ENCODE results near the gene ADAR. TPM values are rescaled to one million over a fixed set of nuclear protein-coding genes. Genes with fewer than 3 reads are reported as not detected.

ADAR gene
- total and polyA plus RNA-seq, 2 donors (not counting 3 experiments of a cell fraction or from before 2014, with no cell fraction given) = 88.2 to 141 TPM

GRCh38 chr1:154577346-154578057, 30.5 kb downstream of the ADAR start:
- Histone ChIP-seq H3K4me2 (ENCODE audit: insufficient read depth, low read length) (no peak overlapping the region), H3K79me2 (ENCODE audit: control insufficient read depth, insufficient read depth, low read length) (no peaks in the 10 kb centered on the region), H3K27ac (ENCODE audit: insufficient read depth, low read depth, low read length) (no peak overlapping the region), H3K9ac (replicated peaks; ENCODE audit: extremely low read depth, insufficient read depth, low read length) (no peak overlapping the region), H2AFZ (ENCODE audit: low read depth, low read length) (no peak overlapping the region), H3K4me1 (ENCODE audit: control insufficient read depth, extremely low read depth, insufficient read depth, low read length) (no peaks in the 10 kb centered on the region), H3K9me3 (replicated peaks; ENCODE audit: control insufficient read depth, insufficient read depth, low read length) (no peaks in the 10 kb centered on the region), H3K4me3 (replicated peaks in 1 of 3; ENCODE audit: insufficient read depth in 1 of 3, low read depth in 1 of 3, low read length in 3 of 3) (no peak overlapping the region), H3K27me3 (ENCODE audit: control insufficient read depth in 2 of 2, insufficient read depth in 2 of 2, low read length in 2 of 2) (no peaks in the 10 kb centered on the region), H3K36me3 (ENCODE audit: control insufficient read depth in 2 of 2, extremely low read depth in 1 of 2, insufficient read depth in 2 of 2, low read length in 2 of 2) (peaks cover 15 to 23% of the 10 kb centered on the region in 2 experiments), H4K20me1 (replicated peaks; ENCODE audit: control insufficient read depth, extremely low read depth, insufficient read depth, low read length) (no peaks in the 10 kb centered on the region), H3K9me1 (replicated peaks; ENCODE audit: control insufficient read depth, extremely low read depth, insufficient read depth, low read length) (no peaks in the 10 kb centered on the region)
- ChIA-PET POLR2A (no interaction called here), CTCF (interaction anchor here (1.1 to 1.6 kb wide), 3 partner anchors 18 to 301 kb away, joined by 3 to 7 read pairs (median 3); no protein-coding TSS in a partner anchor)
- dilution Hi-C loops (cut with MboI; ENCODE audit: extremely low pct_ligation_motif_present, low sequenced_read_pairs) = no loop called here
- TF ChIP-seq EZH2 (IDR thresholded peaks at IDR 0.05; ENCODE audit: borderline replicate concordance, low read depth, low read length, severe bottlenecking) (no peak), FOS (IDR thresholded peaks at IDR 0.05; ENCODE audit: borderline replicate concordance, insufficient read depth, low read length) (no peak), MYC (IDR thresholded peaks at IDR 0.05; ENCODE audit: low read depth, low read length) (no peak), POLR2A (IDR thresholded peaks at IDR 0.05; ENCODE audit: low read depth, low read length) (no peak), GATA2 (IDR thresholded peaks at IDR 0.05; ENCODE audit: insufficient read depth, insufficient read length, low read depth, low read length) (no peak), CTCF (IDR thresholded peaks at IDR 0.05; ENCODE audit: extremely low read depth in 1 of 2, insufficient read depth in 1 of 2, low read depth in 1 of 2, low read length in 2 of 2) (no peak), MAX (IDR thresholded peaks at IDR 0.05; ENCODE audit: insufficient read depth, insufficient read length) (no peak), JUN (IDR thresholded peaks at IDR 0.05; ENCODE audit: borderline replicate concordance, insufficient read depth, insufficient read length, low read depth) (no peak), POLR2AphosphoS5 (IDR thresholded peaks at IDR 0.05; ENCODE audit: insufficient read depth, low read depth, low read length) (no peak)
- no TSS peak for BruUV-seq (replicated peaks)
- FAIRE-seq (no peak), DNase-seq (ENCODE audit: low read depth, low spot score) (no peak)
- intact Hi-C loops (cut with micrococcal nuclease) = no loop called here

Data from endothelial cell of umbilical vein (primary cell).